GM12878 (cell line): ENCODE data around the gene WHRN. TPM values are rescaled to one million over a fixed set of nuclear protein-coding genes. Genes with fewer than 3 reads are reported as not detected.
A peak's percentile ranks its signal among the peaks of the same experiment; 100 is the strongest.

Experiments
- BACH1 ChIP-seq: fragments of 450-650 bp; IDR thresholded peaks from 2 replicates; pipeline ENCODE4 v1.6.1; 2017; ENCODE audit warnings: mild to moderate bottlenecking, borderline replicate concordance
- EED ChIP-seq: sonication (generic); IDR thresholded peaks from 2 replicates; pipeline ENCODE4 v1.6.1; 2016; ENCODE audit warnings: antibody characterized with exemption, low read depth
- ELK1 ChIP-seq: IDR thresholded peaks from 2 replicates; pipeline ENCODE4 v1.6.1; 2012; ENCODE audit warnings: low read depth, low read length, improper control_type of control experiment
- KDM1A ChIP-seq: fragments of 200-600 bp; sonication (generic); IDR thresholded peaks from 2 replicates; pipeline ENCODE4 v1.6.1; 2016; ENCODE audit warnings: borderline replicate concordance
- NFYA ChIP-seq: IDR thresholded peaks from 2 replicates; pipeline ENCODE4 v1.6.1; 2011; ENCODE audit warnings: low read depth, mild to moderate bottlenecking, low read length, improper control_type of control experiment, borderline replicate concordance
- NR2F1 ChIP-seq: fragments of 450-650 bp; conservative IDR thresholded peaks from 2 replicates; pipeline ENCODE4 v1.6.1; 2017; ENCODE audit warnings: mild to moderate bottlenecking
- PAX5 ChIP-seq: IDR thresholded peaks from 2 replicates; pipeline ENCODE4 v1.6.1; 2011; ENCODE audit warnings: low read depth, low read length, borderline replicate concordance
- POU2F2 ChIP-seq: IDR thresholded peaks from 3 replicates; pipeline ENCODE4 v1.6.1; 2011; ENCODE audit warnings: low read depth, mild to moderate bottlenecking, low read length, borderline replicate concordance
- RAD51 ChIP-seq: fragments of 450-650 bp; IDR thresholded peaks from 2 replicates; pipeline ENCODE4 v1.6.1; 2016; ENCODE audit warnings: moderate library complexity, mild to moderate bottlenecking, inconsistent platforms
- STAT3 ChIP-seq: IDR thresholded peaks from 2 replicates; pipeline ENCODE4 v1.6.1; 2011; ENCODE audit warnings: low read depth, low read length, improper control_type of control experiment
- TARDBP ChIP-seq: IDR thresholded peaks from 2 replicates; pipeline ENCODE4 v1.6.1; 2016; ENCODE audit warnings: borderline replicate concordance
- ZBED1 ChIP-seq: IDR thresholded peaks from 2 replicates; pipeline ENCODE4 v1.6.1; 2016; ENCODE audit warnings: borderline replicate concordance
- ZBTB40 ChIP-seq: fragments of 450-650 bp; IDR thresholded peaks from 2 replicates; pipeline ENCODE4 v1.6.1; 2016; ENCODE audit warnings: mild to moderate bottlenecking, moderate library complexity, borderline replicate concordance
- polyA plus RNA-seq, 11 experiments: library from polyadenylated mRNA; depleted of rRNA in 4 of 11; unstranded in 6 of 11; stranded (reverse) in 5 of 11; fragments of >200 nt; fragmentation: Nextera tagmentation in 4 of 11; fragmentation: Illumina TruSeq in 1 of 11; extraction: Ambion mirVana in 4 of 11; extraction: Trizol in 1 of 11; gene quantifications; 1 replicate in 1 of 11; 2 replicates in 10 of 11; pipeline versions ENCODE4 v1.2.1 to v1.2.3, GENCODE V29; 2011 to 2016; ENCODE audit warnings: inconsistent platforms in 2 of 11, missing spikeins in 2 of 11, low read depth in 1 of 11
- total RNA-seq, 4 experiments: library from RNA; depleted of rRNA in 3 of 4; stranded (reverse); fragments of >200 nt in 3 of 4; fragmentation: Illumina TruSeq in 1 of 4; extraction: Trizol in 1 of 4; gene quantifications; 2 replicates each; pipeline versions ENCODE4 v1.2.1 to v1.2.3, GENCODE V29; 2013 to 2021

Gene WHRN
- total and polyA plus RNA-seq, 10 of the 15 experiments (the other 5 are each of a cell fraction or from before 2014, with no cell fraction given): 0.04 to 18.2 (median 0.68) TPM; not detected in 1

- no peak for TF ChIP-seq STAT3
- TF ChIP-seq EED: no peak
- TF ChIP-seq RAD51: no peak
- TF ChIP-seq ZBTB40: no peak
- TF ChIP-seq ZBED1: no peak
- TF ChIP-seq ELK1: peak; percentile 81
- TF ChIP-seq KDM1A: no peak
- no peak for TF ChIP-seq NFYA
- TF ChIP-seq TARDBP: no peak
- TF ChIP-seq PAX5: no peak
- no peak for TF ChIP-seq BACH1
- TF ChIP-seq POU2F2: no peak
- TF ChIP-seq NR2F1: no peak
Measured at GRCh38 chr9:114433720-114434255, 71.5 kb downstream of the WHRN start (continued).
